ENCODE measurements around the gene ITIH5. TPM values are rescaled to one million over a fixed set of nuclear protein-coding genes. Genes with fewer than 3 reads are reported as not detected.

The ITIH5 gene
- total and polyA plus RNA-seq, 10 donors, result 0.59 to 5.2 (median 1.7) TPM

DNA sequence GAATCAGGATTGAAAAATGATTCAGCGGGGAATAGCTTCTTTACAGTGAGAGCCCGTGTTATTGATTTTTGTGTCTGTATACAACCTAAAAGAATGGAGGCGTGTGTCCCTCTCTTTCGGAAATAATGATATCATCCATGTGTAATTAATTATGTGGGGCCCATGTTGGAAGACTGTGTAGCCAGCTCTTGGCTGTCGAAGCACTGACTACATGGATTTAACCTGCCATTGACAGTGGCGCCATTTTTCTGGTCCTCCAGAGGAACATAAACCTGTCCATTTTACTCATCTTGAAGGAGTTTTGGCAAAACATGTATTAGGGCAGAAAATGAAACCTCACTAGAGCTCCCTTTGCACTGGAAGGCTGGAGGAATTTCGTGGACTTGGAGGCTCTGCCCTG, 119.6 kb downstream of the ITIH5 start:
- peaks cover 0 to 10% (median 0%) of the 10 kb centered on the region in 6 donors for H3K4me1 ChIP-seq
- 88 to 93% (median 91%) methylated on average over 7 of the region's 7 CpGs for whole genome bisulfite sequencing, 5 donors
- no peak overlapping the region for H3K4me3 ChIP-seq
- no peak for TF ChIP-seq POLR2AphosphoS5 (IDR thresholded peaks at IDR 0.05)
- no peak for TF ChIP-seq POLR2A (IDR thresholded peaks at IDR 0.05)
- TF ChIP-seq CTCF (IDR thresholded peaks at IDR 0.05 in 8 of 11, conservative IDR thresholded peaks at IDR 0.05 in 3 of 11), result no peak
- no peaks in the 10 kb centered on the region for H3K36me3 ChIP-seq
- peak overlapping the region in 4 of 8 donors; percentile 20 to 51 (median 38) for H3K27ac ChIP-seq
- no peak for DNase-seq
- no peaks in the 10 kb centered on the region for H3K9me3 ChIP-seq
- intact Hi-C loops (cut with DNase I; ENCODE audit: low total_unique reads), result no loop called here
- H3K27me3 ChIP-seq (replicated peaks in 1 of 7), result no peaks in the 10 kb centered on the region

DNA sequence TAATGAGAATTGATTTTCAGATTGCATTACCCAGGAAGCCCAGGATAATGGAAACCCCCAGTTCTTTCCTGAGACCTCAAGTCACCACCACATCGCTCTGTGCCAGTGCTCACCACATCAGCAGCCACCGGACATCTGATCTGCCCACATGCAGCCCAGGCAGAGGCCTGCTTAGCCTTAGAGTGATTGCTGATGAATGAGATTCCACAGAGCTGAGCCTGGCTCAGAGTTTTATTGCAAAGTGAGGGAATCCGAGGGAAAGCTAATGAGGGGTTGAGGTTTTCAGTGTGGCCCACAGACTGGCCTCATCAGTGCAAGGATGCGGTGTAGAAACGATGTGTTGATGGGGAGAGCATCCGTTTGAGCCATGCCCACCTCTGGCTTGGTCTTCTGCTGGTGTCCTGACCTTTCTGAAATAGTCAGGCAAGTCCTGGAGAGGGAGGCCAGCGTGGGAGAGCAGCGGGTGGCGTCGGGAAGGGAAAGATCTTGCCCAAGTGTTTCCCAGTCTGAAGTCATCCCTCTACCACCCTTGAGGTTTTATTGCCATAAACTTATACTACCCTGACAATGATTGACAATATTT, 120.3 kb downstream of the ITIH5 start:
- Histone ChIP-seq H3K9me3 (no peaks in the 10 kb centered on the region), H3K4me1 (peaks cover 0 to 10% (median 0%) of the 10 kb centered on the region in 6 donors), H3K36me3 (no peaks in the 10 kb centered on the region), H3K27me3 (replicated peaks in 1 of 7) (no peaks in the 10 kb centered on the region), H3K27ac (no peak overlapping the region), H3K4me3 (no peak overlapping the region)
- WGBS, 5 donors, result 87 to 94% (median 91%) methylated on average over 10 of the region's 10 CpGs
- no peak for TF ChIP-seq POLR2A (IDR thresholded peaks at IDR 0.05)
- intact Hi-C loops (cut with DNase I; ENCODE audit: low total_unique reads), result no loop called here
- DNase-seq, result no peak

GRCh38 chr10:7545792-7546191, 121.0 kb downstream of the ITIH5 start:
- intact Hi-C loops (cut with DNase I; ENCODE audit: low total_unique reads), result no loop called here
- TF ChIP-seq POLR2A (IDR thresholded peaks at IDR 0.05), result no peak
- Histone ChIP-seq H3K27ac (no peak overlapping the region), H3K4me3 (no peak overlapping the region), H3K9me3 (no peaks in the 10 kb centered on the region), H3K4me1 (peaks cover 0 to 14% (median 0%) of the 10 kb centered on the region in 6 donors), H3K36me3 (no peaks in the 10 kb centered on the region), H3K27me3 (replicated peaks in 1 of 7) (no peaks in the 10 kb centered on the region)
- no peak for DNase-seq
- WGBS, 5 donors, result 68 to 84% (median 71%) methylated on average over 4 of the region's 4 CpGs

DNA sequence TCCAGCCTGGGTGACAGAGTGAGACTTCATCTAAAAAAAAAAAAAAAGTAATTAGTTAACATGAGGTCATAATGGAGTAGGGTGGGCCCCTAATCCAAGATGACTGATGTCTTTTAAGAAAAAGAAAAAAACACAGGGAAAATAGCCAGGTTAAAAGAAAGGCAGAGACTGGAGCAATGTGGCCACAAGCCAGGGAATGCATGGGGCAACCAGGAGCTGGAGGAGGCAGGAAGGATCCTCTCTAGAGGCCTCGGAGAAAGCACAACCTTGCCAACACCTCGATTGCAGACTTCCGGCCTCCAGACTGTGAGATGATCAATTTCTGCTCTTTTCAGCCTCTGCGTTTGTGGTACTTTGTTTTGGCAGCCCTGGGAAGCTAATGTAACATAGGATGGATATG, 121.5 kb downstream of the ITIH5 start:
- intact Hi-C loops (cut with DNase I; ENCODE audit: low total_unique reads), result no loop called here
- no peak overlapping the region for H3K4me3 ChIP-seq
- no peaks in the 10 kb centered on the region for H3K9me3 ChIP-seq
- no peak overlapping the region for H3K27ac ChIP-seq
- peaks cover 0 to 18% (median 0%) of the 10 kb centered on the region in 6 donors for H3K4me1 ChIP-seq
- H3K36me3 ChIP-seq, result no peaks in the 10 kb centered on the region
- H3K27me3 ChIP-seq (replicated peaks in 1 of 7), result no peaks in the 10 kb centered on the region
- DNase-seq, result no peak
- TF ChIP-seq POLR2AphosphoS5 (IDR thresholded peaks at IDR 0.05) (no peak), CTCF (IDR thresholded peaks at IDR 0.05 in 8 of 11, conservative IDR thresholded peaks at IDR 0.05 in 3 of 11) (no peak), POLR2A (IDR thresholded peaks at IDR 0.05) (no peak)
- WGBS, 5 donors, result 67 to 79% (median 76%) methylated on average over 4 of the region's 4 CpGs

DNA sequence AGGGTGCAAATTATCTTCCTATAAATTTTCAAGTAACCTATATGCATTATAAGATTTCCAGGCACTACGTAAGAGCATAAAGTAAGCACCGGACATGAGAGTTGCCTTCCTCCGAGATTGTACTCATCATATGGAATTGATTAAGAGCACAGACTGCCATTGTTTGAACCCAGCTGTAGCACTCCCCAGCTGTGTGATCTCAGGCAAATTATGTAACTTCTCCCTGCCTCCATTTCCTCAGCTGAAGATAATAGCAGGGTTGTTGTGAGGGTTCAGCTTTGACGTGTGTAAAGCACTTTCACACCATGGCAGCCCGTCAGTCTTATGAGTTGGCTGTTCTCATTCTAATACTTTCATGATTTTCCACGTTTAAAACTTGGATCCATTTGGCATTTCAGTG, 122.6 kb downstream of the ITIH5 start:
- TF ChIP-seq CTCF (IDR thresholded peaks at IDR 0.05 in 8 of 11, conservative IDR thresholded peaks at IDR 0.05 in 3 of 11) (no peak), POLR2A (IDR thresholded peaks at IDR 0.05) (no peak), POLR2AphosphoS5 (IDR thresholded peaks at IDR 0.05) (no peak)
- peaks cover 0 to 25% (median 2%) of the 10 kb centered on the region in 6 donors for H3K4me1 ChIP-seq
- H3K27ac ChIP-seq, result no peak overlapping the region
- H3K9me3 ChIP-seq, result no peaks in the 10 kb centered on the region
- DNase-seq, result no peak
- intact Hi-C loops (cut with DNase I; ENCODE audit: low total_unique reads), result no loop called here
- H3K36me3 ChIP-seq, result no peaks in the 10 kb centered on the region
- H3K27me3 ChIP-seq (replicated peaks in 1 of 7), result no peaks in the 10 kb centered on the region
- WGBS, 5 donors, result 86 to 96% (median 90%) methylated on average over 6 of the region's 6 CpGs
- no peak overlapping the region for H3K4me3 ChIP-seq

All from spleen (tissue), 11 donors.